Aorta (tissue), 5 donors: Measurements from ENCODE around the gene SORBS2. TPM values are rescaled to one million over a fixed set of nuclear protein-coding genes. Genes with fewer than 3 reads are reported as not detected.

Source experiments
- ATAC-seq: fragments of 200-7000 bp; cut with Tn5 transposase; one replicate; pipeline ENCODE4 v1.9.1; 2022; ENCODE audit warnings: moderate library complexity; ENCODE audit not compliant: low FRiP score
- DNase-seq, 2 donors: peaks; one replicate each; pipeline ENCODE4 v3.0.0-alpha.2; 2020
- H3K27ac ChIP-seq, 2 donors: one replicate each; pipeline ENCODE4 v1.5.1; 2013; ENCODE audit warnings: low read length in 2 of 2, mild to moderate bottlenecking in 2 of 2, moderate library complexity in 2 of 2, control low read depth in 1 of 2, inconsistent platforms in 1 of 2, low read depth in 1 of 2
- H3K27me3 ChIP-seq, 2 donors: one replicate each; pipeline ENCODE4 v1.6.1; 2013; ENCODE audit warnings: control low read depth in 1 of 2, low read length in 1 of 2, mild to moderate bottlenecking in 1 of 2, moderate library complexity in 1 of 2; ENCODE audit not compliant: insufficient read depth in 2 of 2, control insufficient read depth in 1 of 2
- H3K36me3 ChIP-seq, 2 donors: one replicate each; pipeline ENCODE4 v1.6.1; 2013; ENCODE audit warnings: control low read depth in 1 of 2, low read length in 1 of 2, mild to moderate bottlenecking in 1 of 2; ENCODE audit not compliant: insufficient read depth in 2 of 2, control insufficient read depth in 1 of 2
- H3K4me1 ChIP-seq, 2 donors: one replicate each; pipeline ENCODE4 v1.6.1; 2013; ENCODE audit warnings: low read length in 2 of 2, control low read depth in 1 of 2, mild to moderate bottlenecking in 1 of 2, moderate library complexity in 1 of 2; ENCODE audit not compliant: insufficient read depth in 2 of 2, control insufficient read depth in 1 of 2
- H3K4me3 ChIP-seq, 2 donors: one replicate each; pipeline ENCODE4 v1.5.1; 2013; ENCODE audit warnings: low read length in 2 of 2, control low read depth in 1 of 2, mild to moderate bottlenecking in 1 of 2
- H3K9me3 ChIP-seq: one replicate; pipeline ENCODE4 v1.6.1; 2013; ENCODE audit warnings: mild to moderate bottlenecking, low read length; ENCODE audit not compliant: control insufficient read depth
- WGBS, 2 donors: extraction: QIAGEN DNeasy Blood & Tissue Kit; methylation state at CpG; one replicate each; pipeline ENCODE4 v1.1.7; 2013; 5-methylcytosine and 5-hydroxymethylcytosine counted together
- intact Hi-C, 2 donors: fragments of 100-400 bp; cut with DNase I; formaldehyde crosslinking; loops; one replicate each; pipeline versions ENCODE4 v1.14.2 to v1.15.0; 2022
- polyA plus RNA-seq, 2 donors: library from polyadenylated mRNA; stranded (reverse); fragments of 200-250 nt; gene quantifications; one replicate each; pipeline ENCODE4 v1.2.3, GENCODE V29; 2013
- total RNA-seq, 2 donors: library from RNA; stranded (reverse); fragmentation: NEBNext Ultra II Directional; extraction: Animal tissue kit (Norgen Biotek cat#: 25700); gene quantifications; one replicate each; pipeline ENCODE4 v1.2.1, GENCODE V29; 2021
- donor health status: healthy with polysubstance abuse.
- donor health status: Bipolar disorder and iron deficiency.
- donor health status: DM: no; HTN: no; CAD: no.
- donor health status: DM: no; HTN: no; CAD: no.
- donor health status: DM: yes; HTN: yes; CAD: no.

Gene SORBS2
- total and polyA plus RNA-seq, 4 donors, result 111 to 696 (median 246) TPM

DNA sequence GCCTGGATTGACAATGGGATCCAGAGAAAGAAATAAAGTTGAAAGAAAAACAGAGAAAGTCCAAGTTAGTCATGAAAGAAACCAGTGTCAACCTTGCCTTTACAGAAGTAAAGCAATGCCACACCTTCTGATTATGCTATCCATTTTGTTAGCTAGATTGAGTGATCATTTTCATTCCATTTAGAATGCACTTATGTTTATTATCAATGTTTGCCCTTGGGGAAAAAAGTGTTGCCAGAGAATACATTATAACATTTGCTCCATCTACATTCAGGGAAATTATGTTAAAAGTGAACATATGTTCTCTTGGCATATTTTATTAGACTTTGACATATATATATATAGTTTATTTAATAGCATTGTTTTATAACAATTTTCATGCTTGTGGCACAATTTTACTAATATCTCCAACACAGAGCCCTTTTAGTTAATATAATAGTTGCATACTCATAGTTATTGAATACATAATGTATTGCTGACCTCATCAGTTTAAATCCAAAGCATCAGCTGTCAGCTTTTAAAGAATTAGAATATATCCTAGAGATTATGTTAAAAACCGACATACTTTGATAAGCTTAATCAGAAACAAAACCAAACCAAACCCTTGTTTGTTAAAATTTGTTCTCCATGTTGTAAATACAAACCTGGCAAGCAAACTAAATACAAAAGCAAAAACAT lies 134.2 kb downstream of the SORBS2 start:
- Histone ChIP-seq H3K27ac (no peak overlapping the region), H3K36me3 (peaks cover 0 to 5% of the 10 kb centered on the region in 2 donors), H3K9me3 (no peaks in the 10 kb centered on the region), H3K27me3 (no peaks in the 10 kb centered on the region), H3K4me3 (no peak overlapping the region), H3K4me1 (no peaks in the 10 kb centered on the region)
- no peak for ATAC-seq
- no peak for DNase-seq
- 89 to 92% methylated on average over 1 of the region's 1 CpG for WGBS, 2 donors
- intact Hi-C loops, result no loop called here

DNA sequence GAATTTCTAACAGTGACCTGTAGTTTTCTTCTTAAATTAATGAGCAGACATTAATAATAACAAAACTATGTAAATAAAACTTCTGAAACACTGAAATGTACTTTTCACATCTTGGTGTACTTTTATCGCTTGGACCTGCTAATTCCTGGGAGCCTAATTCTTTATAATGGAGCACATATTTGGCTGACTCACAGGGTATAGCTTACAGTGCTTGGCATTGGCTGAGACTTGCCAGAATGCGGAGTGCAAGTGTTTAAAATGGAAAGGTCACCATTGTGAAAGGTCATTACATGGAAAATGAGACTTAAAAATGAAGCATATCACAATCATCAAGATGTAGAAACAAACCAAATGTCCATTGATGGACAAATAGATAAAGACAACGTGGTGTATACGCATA lies 139.4 kb downstream of the SORBS2 start:
- Histone ChIP-seq H3K4me3 (no peak overlapping the region), H3K36me3 (peaks cover 0 to 11% of the 10 kb centered on the region in 2 donors), H3K4me1 (peaks cover 2 to 11% of the 10 kb centered on the region in 2 donors), H3K27ac (no peak overlapping the region), H3K9me3 (no peaks in the 10 kb centered on the region), H3K27me3 (no peaks in the 10 kb centered on the region)
- intact Hi-C loops, result no loop called here
- 39 to 40% methylated on average over 4 of the region's 4 CpGs for WGBS, 2 donors
- ATAC-seq (no peak), DNase-seq (no peak)

DNA sequence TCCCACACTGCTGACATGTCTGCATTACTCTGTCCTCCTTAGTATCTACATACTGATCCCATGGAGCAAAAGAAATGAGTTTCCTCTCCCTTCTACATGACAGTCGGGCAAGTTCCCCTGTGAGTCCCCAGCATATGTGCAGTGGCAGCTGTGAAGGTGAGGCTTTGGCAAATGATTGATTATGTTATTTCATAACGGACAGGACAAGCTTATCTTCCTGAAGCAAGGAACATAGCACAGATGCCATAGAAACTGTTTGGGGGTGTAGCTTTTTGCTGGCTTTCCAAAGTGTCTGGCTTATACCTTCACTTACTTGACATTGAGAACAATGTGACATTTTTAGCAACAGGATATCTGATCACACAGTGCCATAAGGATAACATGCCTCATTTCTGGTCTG lies 139.8 kb downstream of the SORBS2 start:
- Histone ChIP-seq H3K36me3 (peaks cover 0 to 11% of the 10 kb centered on the region in 2 donors), H3K27me3 (no peaks in the 10 kb centered on the region), H3K9me3 (no peaks in the 10 kb centered on the region), H3K4me1 (peaks cover 2 to 11% of the 10 kb centered on the region in 2 donors), H3K4me3 (no peak overlapping the region), H3K27ac (no peak overlapping the region)
- DNase-seq (no peak), ATAC-seq (no peak)
- intact Hi-C loops, result no loop called here
- WGBS, 2 donors, result 8 to 24% methylated on average over 2 of the region's 2 CpGs

DNA sequence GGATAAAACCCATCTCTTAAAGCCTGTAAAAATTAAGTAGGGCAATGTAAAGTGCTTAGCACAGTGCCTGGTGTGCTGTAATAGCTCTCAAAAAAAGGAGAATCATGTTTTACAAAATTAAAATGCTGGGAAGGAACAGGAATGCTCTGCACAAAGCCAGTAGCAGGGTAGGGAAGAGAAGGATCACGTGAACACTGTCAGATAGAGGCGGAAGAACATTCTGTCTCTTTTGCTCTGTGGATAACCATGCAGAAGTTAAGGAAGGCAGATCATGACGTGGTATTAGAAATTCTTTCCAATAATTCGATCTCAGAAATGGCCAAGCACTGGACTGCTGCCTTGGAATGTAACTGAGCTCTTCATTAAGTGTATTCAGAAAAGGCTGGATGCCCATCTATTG lies 140.5 kb downstream of the SORBS2 start:
- Histone ChIP-seq H3K36me3 (peaks cover 0 to 7% of the 10 kb centered on the region in 2 donors), H3K9me3 (no peaks in the 10 kb centered on the region), H3K4me1 (peaks cover 2 to 11% of the 10 kb centered on the region in 2 donors), H3K27ac (peak overlapping the region in 1 of 2 donors; percentile 19), H3K27me3 (no peaks in the 10 kb centered on the region), H3K4me3 (no peak overlapping the region)
- no peak for ATAC-seq
- intact Hi-C loops, result no loop called here
- no peak for DNase-seq
- 71 to 76% methylated on average over 4 of the region's 4 CpGs for WGBS, 2 donors

DNA sequence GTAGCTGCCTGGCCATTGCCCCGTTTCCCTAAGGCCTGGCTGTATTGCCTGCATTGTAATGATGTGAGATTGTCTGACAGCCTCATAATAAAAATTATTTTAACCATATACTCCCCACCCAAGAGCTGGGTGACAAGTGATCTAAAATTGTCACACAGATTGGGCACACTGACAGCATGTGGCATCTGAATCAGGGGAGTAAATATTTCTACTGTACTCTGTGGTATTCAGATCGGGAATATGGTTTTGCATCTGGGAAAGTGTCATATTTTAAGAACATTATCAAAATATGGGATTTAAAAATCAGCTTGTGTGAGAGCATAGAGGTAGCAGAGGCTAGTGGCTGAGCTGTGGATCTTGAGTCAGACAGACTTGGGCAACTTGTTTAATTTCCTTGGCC lies 140.9 kb downstream of the SORBS2 start:
- DNase-seq (no peak), ATAC-seq (no peak)
- H3K27ac ChIP-seq, result peak overlapping the region in 1 of 2 donors; percentile 19
- H3K4me1 ChIP-seq, result peaks cover 2 to 11% of the 10 kb centered on the region in 2 donors
- WGBS, 2 donors, result 31 to 32% methylated on average over 2 of the region's 2 CpGs
- intact Hi-C loops, result no loop called here
- H3K27me3 ChIP-seq, result no peaks in the 10 kb centered on the region
- peaks cover 0 to 7% of the 10 kb centered on the region in 2 donors for H3K36me3 ChIP-seq
- H3K9me3 ChIP-seq, result no peaks in the 10 kb centered on the region
- H3K4me3 ChIP-seq, result no peak overlapping the region

DNA sequence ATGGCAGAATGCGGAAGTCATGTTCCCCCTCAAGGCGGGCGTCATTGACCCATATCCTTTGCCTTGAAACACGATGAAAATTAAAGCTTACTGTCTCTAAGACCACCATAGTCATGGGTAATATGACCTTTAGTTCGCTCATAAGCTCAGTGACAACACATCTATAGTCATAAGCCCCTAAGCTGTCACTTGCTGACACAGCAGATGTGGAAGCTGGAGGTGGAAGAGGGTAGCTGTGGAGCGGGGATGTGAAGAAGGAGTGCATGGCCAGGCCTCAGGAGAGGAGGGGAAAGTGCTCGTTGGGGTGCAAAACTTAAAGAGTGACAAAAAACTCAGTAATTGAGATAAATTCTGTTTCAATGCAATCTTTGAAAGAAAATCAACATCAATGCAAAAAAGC lies 142.7 kb downstream of the SORBS2 start:
- H3K9me3 ChIP-seq, result no peaks in the 10 kb centered on the region
- H3K4me1 ChIP-seq, result peaks cover 2 to 11% of the 10 kb centered on the region in 2 donors
- WGBS, 2 donors, result 82 to 92% methylated on average over 7 of the region's 7 CpGs
- ATAC-seq (no peak), DNase-seq (no peak)
- H3K27me3 ChIP-seq, result no peaks in the 10 kb centered on the region
- peaks cover 0 to 6% of the 10 kb centered on the region in 2 donors for H3K36me3 ChIP-seq
- H3K4me3 ChIP-seq, result no peak overlapping the region
- H3K27ac ChIP-seq, result no peak overlapping the region
- intact Hi-C loops, result no loop called here

DNA sequence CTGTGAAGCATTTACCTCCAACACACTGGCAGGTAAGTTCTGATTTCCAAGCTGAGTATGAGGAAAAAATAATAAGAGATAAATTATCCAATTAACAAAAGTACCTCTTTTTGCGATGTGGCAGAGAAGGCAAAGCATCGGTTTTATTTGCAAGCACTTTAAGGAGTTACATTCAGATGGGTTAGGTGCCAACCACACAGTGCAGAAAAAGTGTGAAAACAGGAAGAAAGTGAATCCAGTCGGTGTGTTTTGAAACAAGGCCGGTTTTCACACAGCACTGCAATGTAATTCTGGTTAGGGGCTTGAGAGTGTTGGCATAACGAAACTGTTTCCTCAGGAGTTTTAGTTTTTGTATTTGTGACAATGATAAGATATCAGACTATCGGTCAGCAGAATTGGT lies 145.8 kb downstream of the SORBS2 start:
- Histone ChIP-seq H3K4me3 (no peak overlapping the region), H3K4me1 (peaks cover 0 to 2% of the 10 kb centered on the region in 2 donors), H3K9me3 (no peaks in the 10 kb centered on the region), H3K27me3 (no peaks in the 10 kb centered on the region), H3K36me3 (peaks cover 0 to 9% of the 10 kb centered on the region in 2 donors), H3K27ac (no peak overlapping the region)
- DNase-seq (no peak), ATAC-seq (no peak)
- intact Hi-C loops, result no loop called here
- WGBS, 2 donors, result 61 to 64% methylated on average over 6 of the region's 6 CpGs

DNA sequence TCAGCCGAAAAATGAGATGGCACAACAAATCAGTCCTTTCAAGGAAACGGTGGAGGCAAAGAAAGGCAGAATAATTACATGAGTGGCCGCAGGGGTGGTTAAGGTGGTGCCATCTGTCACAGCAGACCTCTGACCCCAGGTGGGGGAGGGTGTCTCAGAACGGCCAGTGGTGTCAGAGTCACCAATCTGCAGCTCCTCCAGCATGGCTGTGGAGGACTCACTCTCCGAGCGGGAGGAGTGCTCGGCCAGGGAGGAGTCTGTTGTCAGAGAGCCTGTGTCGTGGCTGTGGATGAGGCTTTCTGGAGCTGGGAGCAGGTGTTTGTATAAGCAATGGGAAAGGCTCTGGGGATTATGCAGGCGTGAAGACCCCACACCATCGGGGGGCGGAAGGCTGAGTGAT lies 146.3 kb downstream of the SORBS2 start:
- H3K27me3 ChIP-seq, result no peaks in the 10 kb centered on the region
- no peak overlapping the region for H3K4me3 ChIP-seq
- WGBS, 2 donors, result 86 to 87% methylated on average over 11 of the region's 11 CpGs
- H3K9me3 ChIP-seq, result no peaks in the 10 kb centered on the region
- H3K27ac ChIP-seq, result no peak overlapping the region
- H3K4me1 ChIP-seq, result no peaks in the 10 kb centered on the region
- DNase-seq (no peak), ATAC-seq (no peak)
- H3K36me3 ChIP-seq, result peaks cover 0 to 9% of the 10 kb centered on the region in 2 donors
- intact Hi-C loops, result no loop called here

DNA sequence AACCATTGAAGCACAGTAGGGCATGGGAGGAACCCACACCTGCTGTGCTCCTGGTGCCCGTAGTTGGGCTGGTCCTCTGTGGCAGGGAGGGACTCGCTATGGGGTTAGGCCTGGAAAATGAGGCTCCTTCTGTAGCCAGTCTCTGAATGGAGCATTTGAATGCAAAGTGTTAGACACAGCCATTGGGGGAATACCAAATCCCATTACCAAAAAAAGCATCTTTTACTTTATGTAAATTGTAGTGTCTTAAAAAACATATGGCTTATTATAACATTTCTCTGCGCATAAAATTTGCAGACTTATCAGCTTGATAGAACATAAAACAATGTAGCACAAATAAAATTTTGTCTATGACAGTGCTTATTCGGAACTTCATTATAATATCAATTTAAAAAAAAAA lies 147.5 kb downstream of the SORBS2 start:
- Histone ChIP-seq H3K27me3 (no peaks in the 10 kb centered on the region), H3K9me3 (no peaks in the 10 kb centered on the region), H3K27ac (no peak overlapping the region), H3K4me3 (no peak overlapping the region), H3K4me1 (no peaks in the 10 kb centered on the region), H3K36me3 (peaks cover 0 to 9% of the 10 kb centered on the region in 2 donors)
- no peak for DNase-seq
- intact Hi-C loops, result no loop called here
- 97 to 100% methylated on average over 4 of the region's 4 CpGs for WGBS, 2 donors
- no peak for ATAC-seq
